RWPE2 (cell line): ENCODE results near the gene SCAF1.

Experiments
- ATAC-seq: fragments of 200-7000 bp; cut with Tn5 transposase; 3 replicates; pipeline ENCODE4 v1.9.1; 2021; ENCODE audit warnings: low read depth
- DNase-seq: peaks from one replicate; pipeline ENCODE4 v3.0.0-alpha.2; 2020; ENCODE audit warnings: low spot score
- H3K27ac ChIP-seq: fragments of 450-650 bp; 2 replicates; pipeline ENCODE4 v1.5.1; 2017; ENCODE audit warnings: mild to moderate bottlenecking; ENCODE audit not compliant: poor library complexity, severe bottlenecking
- H3K27me3 ChIP-seq: fragments of 250-450 bp; sonication (Bioruptor Pico); 2 replicates; pipeline ENCODE4 v1.5.1; 2021; ENCODE audit warnings: mild to moderate bottlenecking, moderate library complexity; ENCODE audit not compliant: insufficient read depth, poor library complexity, severe bottlenecking
- H3K36me3 ChIP-seq: fragments of 250-450 bp; sonication (Bioruptor Pico); 2 replicates; pipeline ENCODE4 v1.5.1; 2020; ENCODE audit warnings: low read depth, mild to moderate bottlenecking, moderate library complexity
- H3K4me1 ChIP-seq: fragments of 250-450 bp; sonication (Bioruptor Pico); 2 replicates; pipeline ENCODE4 v1.5.1; 2021; ENCODE audit warnings: mild to moderate bottlenecking, moderate library complexity; ENCODE audit not compliant: insufficient read depth, poor library complexity, severe bottlenecking
- H3K4me3 ChIP-seq: fragments of 250-450 bp; sonication (Bioruptor Pico); 2 replicates; pipeline ENCODE4 v1.5.1; 2021; ENCODE audit warnings: mild to moderate bottlenecking, moderate library complexity; ENCODE audit not compliant: severe bottlenecking
- H3K9me3 ChIP-seq: fragments of 250-450 bp; sonication (Bioruptor Pico); 2 replicates; pipeline ENCODE4 v1.5.1; 2021; ENCODE audit warnings: mild to moderate bottlenecking, moderate library complexity; ENCODE audit not compliant: severe bottlenecking
- CTCF ChIP-seq: fragments of 450-650 bp; IDR thresholded peaks from one replicate; pipeline ENCODE4 v1.5.1; 2017; ENCODE audit warnings: mild to moderate bottlenecking, moderate library complexity; ENCODE audit not compliant: poor library complexity, severe bottlenecking

SCAF1 gene

GRCh38 chr19:49594157-49594992, 47.6 kb upstream of the SCAF1 start:
- ATAC-seq (no peak), DNase-seq (no peak)
- Histone ChIP-seq H3K4me1 (no peaks in the 10 kb centered on the region), H3K4me3 (no peak overlapping the region), H3K36me3 (peaks cover 42% of the 10 kb centered on the region), H3K27ac (peak overlapping the region; percentile 94), H3K9me3 (no peaks in the 10 kb centered on the region), H3K27me3 (no peaks in the 10 kb centered on the region)
- TF ChIP-seq CTCF, result no peak

DNA sequence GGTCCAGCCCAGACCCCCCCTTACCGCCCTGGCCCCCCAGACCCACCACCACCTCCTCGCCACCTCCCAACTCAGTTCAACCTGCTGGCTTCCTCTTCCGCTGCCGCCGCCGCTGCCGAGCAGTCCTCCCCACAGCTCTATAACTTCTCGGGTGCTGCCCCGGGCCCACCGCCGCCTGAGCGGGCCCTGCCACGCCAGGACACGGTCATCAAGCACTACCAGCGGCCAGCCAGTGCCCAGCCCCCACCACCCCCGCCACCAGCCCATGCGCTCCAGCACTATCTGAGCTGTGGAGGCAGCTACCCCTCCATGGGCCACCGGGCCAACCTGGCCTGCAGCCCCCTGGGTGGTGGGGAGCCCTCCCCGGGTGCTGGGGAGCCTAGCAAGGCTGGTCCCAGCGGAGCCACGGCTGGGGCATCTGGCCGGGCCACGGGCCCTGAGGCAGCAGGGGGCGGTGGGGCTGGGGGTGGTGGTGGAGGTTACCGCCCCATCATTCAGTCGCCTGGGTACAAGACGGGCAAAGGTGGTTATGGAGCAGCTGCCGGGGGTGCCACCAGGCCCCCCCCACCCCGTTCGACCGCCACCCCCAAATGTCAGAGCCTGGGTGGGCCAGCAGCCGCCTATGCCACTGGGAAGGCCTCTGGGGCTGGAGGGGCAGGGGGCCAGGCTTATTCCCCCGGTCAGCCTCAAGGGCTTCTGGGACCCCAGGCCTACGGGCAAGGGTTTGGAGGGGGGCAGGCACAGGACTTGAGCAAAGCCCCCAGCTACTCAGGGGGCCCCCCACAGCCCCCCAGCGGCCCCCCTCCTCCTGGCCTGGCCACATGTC, 46.8 kb upstream of the SCAF1 start:
- H3K9me3 ChIP-seq, result no peaks in the 10 kb centered on the region
- ATAC-seq (no peak), DNase-seq (no peak)
- H3K4me3 ChIP-seq, result no peak overlapping the region
- no peaks in the 10 kb centered on the region for H3K4me1 ChIP-seq
- H3K27ac ChIP-seq, result no peak overlapping the region
- no peak for TF ChIP-seq CTCF
- H3K36me3 ChIP-seq, result peaks cover 50% of the 10 kb centered on the region
- H3K27me3 ChIP-seq, result no peaks in the 10 kb centered on the region

GRCh38 chr19:49595819-49596404, 46.1 kb upstream of the SCAF1 start:
- ATAC-seq (no peak), DNase-seq (no peak)
- Histone ChIP-seq H3K27me3 (no peaks in the 10 kb centered on the region), H3K4me1 (no peaks in the 10 kb centered on the region), H3K4me3 (no peak overlapping the region), H3K27ac (no peak overlapping the region), H3K36me3 (peaks cover 57% of the 10 kb centered on the region), H3K9me3 (no peaks in the 10 kb centered on the region)
- TF ChIP-seq CTCF, result no peak

DNA sequence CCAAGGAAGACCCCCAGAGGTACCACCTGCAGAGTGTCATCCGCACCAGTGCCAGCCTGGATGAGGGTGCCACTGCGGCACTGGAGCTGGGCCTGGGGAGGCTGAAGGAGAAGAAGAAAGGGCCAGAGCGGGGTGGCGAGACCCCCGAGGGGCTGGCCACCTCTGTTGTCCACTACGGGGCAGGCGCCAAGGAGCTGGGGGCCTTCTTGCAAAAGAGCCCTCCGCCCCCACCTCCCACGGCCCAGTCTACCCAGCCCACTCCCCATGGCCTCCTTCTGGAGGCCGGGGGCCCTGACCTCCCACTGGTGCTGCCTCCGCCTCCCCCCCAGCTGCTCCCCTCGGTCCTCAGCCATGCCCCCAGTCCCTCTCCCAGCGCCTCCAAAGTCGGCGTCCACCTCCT, 45.6 kb upstream of the SCAF1 start:
- no peak for TF ChIP-seq CTCF
- H3K9me3 ChIP-seq, result no peaks in the 10 kb centered on the region
- no peak for ATAC-seq
- DNase-seq, result peak; percentile 65
- H3K4me1 ChIP-seq, result no peaks in the 10 kb centered on the region
- H3K27ac ChIP-seq, result no peak overlapping the region
- no peak overlapping the region for H3K4me3 ChIP-seq
- H3K36me3 ChIP-seq, result peaks cover 60% of the 10 kb centered on the region
- no peaks in the 10 kb centered on the region for H3K27me3 ChIP-seq
